ENCODE results near the gene ARX.

DNA sequence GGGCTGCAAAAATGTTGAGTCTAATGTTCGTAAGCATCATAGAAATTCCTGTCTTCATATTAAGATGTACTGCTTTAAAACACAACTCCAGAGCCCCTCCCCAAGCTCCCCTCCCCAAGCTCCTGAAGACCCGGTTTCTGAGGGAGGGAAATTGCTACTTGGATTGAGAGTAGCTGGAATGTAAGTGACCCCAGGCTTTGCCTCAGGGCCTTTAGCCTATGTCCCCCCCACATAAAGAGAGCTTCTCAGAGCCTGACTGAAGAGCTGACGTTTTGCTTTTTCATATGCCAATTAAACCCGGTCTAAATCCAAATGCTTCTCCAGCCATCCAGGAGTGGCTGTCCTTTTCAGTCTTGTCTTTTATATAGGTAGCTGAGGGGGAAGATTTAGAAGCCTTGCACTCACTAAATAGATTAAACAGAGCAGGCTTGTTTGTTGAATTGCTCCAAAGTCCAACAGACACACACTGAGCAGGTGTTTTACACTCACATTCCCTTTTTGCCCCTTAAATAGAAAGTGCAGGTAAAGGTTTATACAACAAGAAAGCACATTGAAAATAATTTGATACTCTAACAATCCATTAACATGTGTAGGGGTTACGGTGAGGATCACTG lies 19.6 kb downstream of the ARX start:
- TF ChIP-seq, protein P1, sequence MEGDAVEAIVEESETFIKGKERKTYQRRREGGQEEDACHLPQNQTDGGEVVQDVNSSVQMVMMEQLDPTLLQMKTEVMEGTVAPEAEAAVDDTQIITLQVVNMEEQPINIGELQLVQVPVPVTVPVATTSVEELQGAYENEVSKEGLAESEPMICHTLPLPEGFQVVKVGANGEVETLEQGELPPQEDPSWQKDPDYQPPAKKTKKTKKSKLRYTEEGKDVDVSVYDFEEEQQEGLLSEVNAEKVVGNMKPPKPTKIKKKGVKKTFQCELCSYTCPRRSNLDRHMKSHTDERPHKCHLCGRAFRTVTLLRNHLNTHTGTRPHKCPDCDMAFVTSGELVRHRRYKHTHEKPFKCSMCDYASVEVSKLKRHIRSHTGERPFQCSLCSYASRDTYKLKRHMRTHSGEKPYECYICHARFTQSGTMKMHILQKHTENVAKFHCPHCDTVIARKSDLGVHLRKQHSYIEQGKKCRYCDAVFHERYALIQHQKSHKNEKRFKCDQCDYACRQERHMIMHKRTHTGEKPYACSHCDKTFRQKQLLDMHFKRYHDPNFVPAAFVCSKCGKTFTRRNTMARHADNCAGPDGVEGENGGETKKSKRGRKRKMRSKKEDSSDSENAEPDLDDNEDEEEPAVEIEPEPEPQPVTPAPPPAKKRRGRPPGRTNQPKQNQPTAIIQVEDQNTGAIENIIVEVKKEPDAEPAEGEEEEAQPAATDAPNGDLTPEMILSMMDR (IDR thresholded peaks at IDR 0.05 in 4 of 5, conservative IDR thresholded peaks at IDR 0.05 in 1 of 5): no peak
- TF ChIP-seq POLR2A (IDR thresholded peaks at IDR 0.05): no peak

All from gastrocnemius medialis (tissue), 4 donors.